Stimulated activated CD4-positive, alpha-beta T cell treated with anti-CD3 and anti-CD28 coated beads, TNF-alpha, amount 100 ng/mL, for 24 hours (primary cell): ENCODE measurements around the gene NUBPL.
"Not testable (repeated sequence)": the region's sequence is repeated elsewhere in the genome, so short reads cannot be mapped to it uniquely, and the experiment has no call there.

Experiments
- DNase-seq, 3 experiments: peaks; one replicate each; pipeline ENCODE4 v3.0.0-alpha.2; 2020; ENCODE audit warnings: low read depth in 3 of 3

Gene NUBPL

DNA sequence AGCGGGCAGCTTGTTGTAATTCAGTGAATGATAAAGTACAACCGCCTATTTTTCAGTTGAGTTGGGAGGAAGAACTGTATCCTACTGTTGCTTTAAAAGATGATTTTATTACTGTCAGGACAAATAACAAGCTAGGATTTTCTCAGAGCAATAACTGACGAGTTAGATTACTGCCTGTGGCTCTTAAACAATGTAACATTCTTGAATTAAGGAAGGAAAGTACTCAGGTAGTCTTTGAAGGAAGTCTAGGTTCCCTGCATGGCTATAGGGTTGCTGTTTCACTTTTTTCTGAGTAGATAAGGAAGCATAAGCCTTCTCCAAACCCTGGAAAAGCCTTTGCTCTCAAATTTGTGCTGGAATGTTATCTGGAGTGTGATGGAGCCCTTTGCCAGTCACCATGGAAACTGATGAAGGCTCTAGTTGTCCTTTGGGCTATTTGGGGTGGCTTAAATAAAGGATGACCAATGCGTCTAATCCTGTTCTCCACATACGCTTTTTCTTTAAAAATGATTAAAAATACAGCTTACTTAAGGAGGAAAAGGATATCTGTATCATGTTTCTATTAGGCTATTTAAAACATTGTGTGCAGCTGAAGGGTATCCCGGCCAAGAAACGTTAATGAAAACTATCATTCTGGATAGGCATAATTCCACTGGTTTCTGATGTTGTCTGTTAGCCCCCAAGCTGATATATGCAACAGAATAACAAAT is 17.7 kb downstream of the NUBPL start:
- DNase-seq: no peak

DNA sequence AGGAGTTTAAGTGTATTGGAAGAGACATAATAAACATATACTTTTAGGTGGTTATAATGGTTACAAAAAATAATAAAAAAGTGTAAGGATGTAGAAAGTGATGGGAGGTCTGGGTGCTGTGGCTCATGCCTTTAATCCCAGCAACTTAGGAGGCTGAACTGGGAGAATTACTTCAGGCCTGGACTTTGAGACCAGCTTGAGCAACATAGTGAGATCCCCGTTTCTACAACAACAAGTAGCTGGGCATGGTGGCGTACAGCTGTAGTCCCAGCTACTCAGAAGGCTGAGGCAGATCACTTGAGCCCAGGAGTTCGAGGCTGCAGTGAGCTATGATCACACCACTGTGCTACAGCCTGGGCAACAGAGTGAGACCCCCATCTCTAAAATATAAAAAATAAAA is 19.0 kb downstream of the NUBPL start:
- no peak for DNase-seq

DNA sequence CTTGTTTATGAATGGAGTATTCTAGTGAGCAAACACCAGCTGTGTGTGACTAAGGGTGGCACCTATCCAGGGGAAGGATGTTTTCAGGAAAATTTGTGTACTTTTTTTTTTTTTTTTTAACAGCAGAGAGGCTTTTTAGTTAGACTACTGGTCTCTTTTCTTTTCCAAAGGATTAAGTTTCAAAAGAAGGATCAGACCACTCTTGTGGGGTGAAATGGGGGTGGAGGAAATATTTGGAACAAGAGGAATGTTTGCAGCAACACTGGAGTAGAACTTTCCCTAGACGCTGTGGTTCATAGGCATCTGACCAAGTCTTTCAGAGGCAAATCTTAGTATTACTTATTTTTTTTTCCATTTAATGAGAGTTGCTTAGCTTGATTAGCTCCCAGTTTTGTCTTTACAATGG is 21.1 kb downstream of the NUBPL start:
- no peak for DNase-seq

DNA sequence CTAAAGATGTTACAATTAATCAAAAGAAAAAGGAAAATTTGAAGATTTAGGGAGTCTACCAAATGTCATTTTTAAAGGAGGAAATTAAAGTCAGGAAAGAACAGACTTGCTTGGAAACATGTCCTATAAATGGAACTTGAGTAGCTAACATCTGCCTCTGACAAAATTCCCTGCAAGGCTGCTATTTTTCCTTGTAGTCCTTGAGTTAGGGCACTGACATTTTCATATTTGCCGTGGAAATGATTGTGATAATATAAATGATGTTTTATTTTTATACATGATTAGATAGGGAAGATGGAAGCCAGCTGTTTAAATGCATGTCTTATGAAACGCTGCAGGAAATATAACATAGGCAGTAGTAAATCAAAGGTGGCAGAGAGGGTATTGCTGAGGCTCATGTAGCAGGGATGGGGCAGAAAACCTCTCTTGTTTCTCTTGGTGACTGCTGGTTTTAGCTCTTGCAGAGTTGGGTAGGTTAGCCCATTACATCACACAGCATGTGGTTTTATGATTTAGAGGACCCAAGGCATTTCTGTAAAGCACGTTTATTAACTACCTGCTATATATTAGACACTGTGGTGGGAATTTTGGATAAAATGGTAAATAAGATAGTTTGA is 21.7 kb downstream of the NUBPL start:
- DNase-seq: no peak

DNA sequence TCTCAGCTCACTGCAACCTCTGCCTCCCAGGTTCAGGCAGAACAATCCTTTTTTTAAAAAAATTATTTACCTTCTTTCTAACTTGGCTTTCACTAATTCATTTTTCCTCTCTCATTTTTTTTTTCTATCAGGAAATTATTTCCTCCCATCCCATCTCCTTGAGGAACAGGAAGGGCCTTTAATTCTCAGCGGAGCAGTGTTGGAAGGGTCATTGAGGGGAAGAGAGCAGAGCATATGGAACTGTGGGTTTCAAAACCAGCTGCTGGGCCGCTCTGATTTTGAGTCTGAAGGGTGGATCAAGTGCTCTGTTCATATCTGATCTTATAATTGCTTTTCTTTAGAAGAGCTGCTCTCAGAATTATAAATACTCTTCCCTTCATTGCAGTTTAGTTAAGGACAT is 29.0 kb downstream of the NUBPL start:
- no peak for DNase-seq

GRCh38 chr14:31592122-31592521 is 30.9 kb downstream of the NUBPL start:
- no peak for DNase-seq

DNA sequence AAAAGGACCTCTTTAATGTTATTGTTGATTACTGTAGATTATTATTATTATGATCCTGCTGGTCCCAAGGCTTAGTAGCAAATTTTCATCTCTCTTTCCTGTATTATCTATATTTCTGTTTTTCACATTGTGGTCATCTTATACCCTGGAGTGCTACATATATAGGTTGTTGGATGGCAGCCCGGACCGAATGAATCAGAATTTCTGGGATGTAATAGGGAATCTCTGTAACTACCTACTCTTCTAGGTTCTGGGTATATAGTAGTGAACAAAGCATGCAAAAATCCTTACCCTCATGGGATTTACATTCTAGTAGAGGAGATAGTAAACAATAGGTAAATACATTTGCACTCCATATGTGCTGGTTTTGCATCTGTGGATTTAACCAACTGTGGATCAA is 31.4 kb downstream of the NUBPL start:
- no peak for DNase-seq

DNA sequence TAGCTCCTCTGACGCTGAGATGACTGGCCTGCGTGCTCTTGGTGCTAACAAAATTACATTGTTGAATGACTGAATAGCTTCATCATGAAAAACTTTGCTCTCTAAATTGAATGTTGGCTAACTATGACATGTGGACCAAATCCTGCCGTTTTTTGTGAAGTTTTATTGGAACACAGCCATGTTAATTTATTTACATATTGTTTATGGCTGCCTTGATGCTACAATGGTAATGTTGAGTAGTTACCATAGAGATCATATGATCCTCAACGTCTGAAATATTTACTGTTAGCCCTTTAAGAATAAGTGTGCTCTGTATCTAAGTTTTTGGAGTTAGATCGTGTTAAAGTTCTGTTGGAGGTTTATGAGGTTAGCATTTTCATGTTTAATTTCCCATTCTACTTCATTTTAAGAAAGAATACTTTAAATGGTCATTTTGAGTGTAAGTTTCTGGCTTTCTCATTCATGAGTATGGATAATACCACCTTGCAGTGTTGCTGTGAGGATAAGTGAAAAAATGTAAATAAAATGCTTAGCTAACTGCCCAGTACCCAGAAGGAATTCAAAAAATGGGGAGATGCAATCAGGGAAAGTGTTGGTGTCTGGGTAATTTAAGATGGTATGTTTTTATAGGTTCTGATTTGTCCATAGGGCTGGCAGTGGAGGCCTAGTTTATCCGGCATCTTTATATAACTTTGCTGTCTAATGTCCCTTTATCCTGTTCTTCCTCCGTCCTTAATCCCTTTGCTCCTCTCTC is 35.3 kb downstream of the NUBPL start:
- DNase-seq: no peak

DNA sequence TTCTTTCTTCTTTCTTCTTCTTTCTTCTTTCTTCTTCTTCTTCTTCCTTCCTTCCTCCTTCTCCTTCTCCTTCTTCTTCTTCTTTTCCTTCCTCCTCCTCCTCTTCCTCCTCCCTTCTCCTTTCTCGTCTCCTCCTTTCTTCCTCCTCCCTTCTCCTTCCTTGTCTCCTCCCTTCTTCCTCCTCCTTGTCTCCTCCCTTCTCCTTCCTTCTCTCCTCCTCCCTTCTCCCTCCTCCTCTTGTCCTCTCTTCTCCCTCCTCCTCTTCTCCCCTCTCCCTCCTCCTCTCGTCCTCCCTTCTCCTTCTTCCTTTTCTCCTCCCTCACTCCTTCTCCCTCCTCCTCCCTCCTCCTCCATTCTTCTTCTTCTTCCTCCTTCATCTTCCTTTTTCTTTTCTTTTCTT is 44.5 kb downstream of the NUBPL start:
- DNase-seq: no peak

- no peak for DNase-seq
Observed at GRCh38 chr14:31611778-31612433, 50.7 kb downstream of the NUBPL start.

- no peak for DNase-seq
Observed at GRCh38 chr14:31613188-31613587, 52.0 kb downstream of the NUBPL start.

GRCh38 chr14:31618884-31619283 is 57.7 kb downstream of the NUBPL start:
- not testable (repeated sequence) for DNase-seq

GRCh38 chr14:31619440-31619839 is 58.2 kb downstream of the NUBPL start:
- DNase-seq: no peak

DNA sequence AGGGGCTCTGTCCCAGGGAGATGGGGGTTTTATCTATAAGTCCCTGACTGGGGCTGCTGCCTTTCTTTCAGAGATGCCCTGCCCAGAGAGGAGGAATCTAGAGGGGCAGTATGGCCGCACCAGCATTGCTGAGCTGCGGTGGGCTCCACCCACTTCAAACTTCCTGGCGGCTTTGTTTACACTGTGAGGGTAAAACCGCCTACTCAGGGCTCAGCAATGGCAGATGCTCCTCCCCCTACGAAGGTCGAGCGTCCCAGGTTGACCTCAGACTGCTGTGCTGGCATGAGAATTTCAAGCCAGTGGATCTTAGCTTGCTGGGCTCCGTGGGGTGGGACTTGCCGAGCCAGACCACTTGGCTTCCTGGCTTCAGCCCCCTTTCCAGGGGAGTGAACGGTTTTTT is 59.7 kb downstream of the NUBPL start:
- DNase-seq: not testable (repeated sequence)

DNA sequence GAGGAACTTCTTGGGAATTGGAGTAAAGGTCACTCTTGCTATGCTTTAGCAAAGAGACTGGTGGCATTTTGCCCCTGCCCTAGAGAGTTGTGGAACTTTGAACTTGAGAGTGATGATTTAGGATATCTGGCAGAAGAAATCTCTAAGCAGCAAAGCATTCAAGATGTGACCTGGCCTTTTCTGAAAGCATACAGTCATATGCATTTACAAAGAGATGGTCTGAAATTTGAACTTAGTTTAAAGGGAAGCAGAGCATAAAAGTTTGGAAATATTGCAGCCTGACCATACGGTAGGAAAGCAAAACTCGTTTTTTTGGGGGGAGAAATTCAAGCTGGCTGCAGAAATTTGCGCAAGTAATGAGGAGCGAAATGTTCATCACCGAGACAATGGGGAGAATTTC is 60.9 kb downstream of the NUBPL start:
- DNase-seq: no peak

DNA sequence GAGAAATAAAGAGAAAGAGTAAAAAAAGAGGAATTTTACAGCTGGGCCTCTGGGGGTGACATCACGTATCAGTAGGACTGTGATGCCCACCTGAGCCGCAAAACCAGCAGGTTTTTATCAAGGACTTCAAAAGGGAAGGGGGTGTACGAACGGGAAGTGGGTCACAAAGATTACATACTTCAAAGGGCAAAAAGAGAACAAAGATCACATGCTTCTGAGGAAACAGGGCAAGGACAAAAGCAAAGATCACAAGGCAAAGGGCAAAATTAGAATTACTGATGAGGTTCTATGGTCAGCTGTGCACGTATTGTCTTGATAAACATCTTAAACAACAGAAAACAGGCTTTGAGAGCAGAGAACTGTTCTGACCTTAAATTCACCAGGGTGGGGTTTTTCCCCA is 91.7 kb downstream of the NUBPL start:
- not testable (repeated sequence) for DNase-seq

GRCh38 chr14:31657917-31658316 is 96.7 kb downstream of the NUBPL start:
- no peak for DNase-seq

GRCh38 chr14:31659278-31659677 is 98.1 kb downstream of the NUBPL start:
- no peak for DNase-seq

- DNase-seq: no peak
Observed at GRCh38 chr14:31660191-31660590, 99.0 kb downstream of the NUBPL start.

GRCh38 chr14:31660728-31661127 is 99.5 kb downstream of the NUBPL start:
- DNase-seq: no peak

- no peak for DNase-seq
Observed at GRCh38 chr14:31668348-31668747, 107.1 kb downstream of the NUBPL start.

DNA sequence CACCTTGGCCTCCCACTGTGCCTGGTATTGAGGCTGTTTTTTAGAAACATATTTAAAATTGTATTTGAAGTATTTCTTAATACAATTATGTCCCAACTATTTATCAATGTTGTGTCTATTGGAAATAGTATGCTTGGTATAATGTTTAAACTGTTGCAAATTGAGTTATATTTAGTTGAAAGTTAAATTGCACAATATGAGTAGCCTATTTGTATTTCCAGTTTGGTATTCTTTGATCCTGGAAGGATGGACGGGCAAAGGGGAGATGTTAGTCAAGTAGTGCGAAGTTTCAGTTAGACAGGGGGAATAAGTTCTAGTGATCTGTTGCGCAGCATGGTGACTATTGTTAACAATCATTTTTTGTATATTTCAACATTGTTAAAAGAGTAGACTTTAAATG is 111.5 kb downstream of the NUBPL start:
- DNase-seq: no peak

GRCh38 chr14:31677052-31677451 is 115.8 kb downstream of the NUBPL start:
- no peak for DNase-seq
